SU-DHL-6 (cell line): ENCODE data around the gene E2F6.

Experiments
- H2AFZ ChIP-seq: fragments of 200-600 bp; sonication (generic); 2 replicates; pipeline ENCODE4 v1.6.1; 2014; ENCODE audit warnings: low read depth, mild to moderate bottlenecking, moderate library complexity, mixed read lengths, antibody characterized with exemption, low read length; ENCODE audit not compliant: severe bottlenecking
- H3F3A ChIP-seq: fragments of 200-600 bp; shearing (Covaris generic); 2 replicates; pipeline ENCODE4 v1.6.0; 2016; ENCODE audit warnings: antibody characterized with exemption, mild to moderate bottlenecking; ENCODE audit not compliant: insufficient read depth
- H3K27ac ChIP-seq: fragments of 200-600 bp; sonication (generic); 2 replicates; pipeline ENCODE4 v1.5.1; 2016; ENCODE audit warnings: low read depth, mild to moderate bottlenecking, low read length, moderate library complexity, mixed read lengths
- H3K27me3 ChIP-seq: fragments of 200-600 bp; sonication (generic), shearing (Covaris generic); 2 replicates; pipeline ENCODE4 v1.6.0; 2014; ENCODE audit warnings: mild to moderate bottlenecking, low read length
- H3K36me3 ChIP-seq: fragments of 200-600 bp; sonication (generic); 2 replicates; pipeline ENCODE4 v1.6.1; 2014; ENCODE audit warnings: mild to moderate bottlenecking, low read length, mixed read lengths
- H3K4me2 ChIP-seq: fragments of 300-600, 200-600 bp; shearing (Covaris generic), sonication (generic); 2 replicates; pipeline ENCODE4 v1.6.0; 2014; ENCODE audit warnings: low read length, low read depth, mild to moderate bottlenecking; ENCODE audit not compliant: poor library complexity, severe bottlenecking
- H3K4me3 ChIP-seq: fragments of 200-600 bp; sonication (generic); 2 replicates; pipeline ENCODE4 v1.5.1; 2014; ENCODE audit warnings: antibody characterized with exemption, low read length, mild to moderate bottlenecking, mixed read lengths; ENCODE audit not compliant: insufficient read depth, poor library complexity, severe bottlenecking
- H3K79me2 ChIP-seq: fragments of 200-600 bp; sonication (generic); 2 replicates; pipeline ENCODE4 v1.6.1; 2014; ENCODE audit warnings: mild to moderate bottlenecking, low read length, moderate library complexity; ENCODE audit not compliant: insufficient read depth
- H3K9ac ChIP-seq: fragments of 200-600 bp; sonication (generic); 2 replicates; pipeline ENCODE4 v1.7.0; 2014; ENCODE audit warnings: mild to moderate bottlenecking, low read length
- H3K9me2 ChIP-seq: fragments of 200-600 bp; sonication (generic); replicated peaks from 2 replicates; pipeline ENCODE4 v1.6.1; 2014; ENCODE audit warnings: low read length; ENCODE audit not compliant: insufficient read depth
- H3K9me3 ChIP-seq: fragments of 200-600 bp; sonication (generic); 2 replicates; pipeline ENCODE4 v1.6.1; 2014; ENCODE audit warnings: low read length, mixed read lengths; ENCODE audit not compliant: insufficient read depth
- H4K20me1 ChIP-seq: fragments of 200-600 bp; sonication (generic); 2 replicates; pipeline ENCODE4 v1.6.1; 2014; ENCODE audit warnings: low read depth, mild to moderate bottlenecking, antibody characterized with exemption, low read length, moderate library complexity, mixed read lengths
- CTCF ChIP-seq: fragments of 200-600 bp; sonication (generic); IDR thresholded peaks from one replicate; pipeline ENCODE4 v1.5.1; 2017; ENCODE audit warnings: antibody characterized with exemption, mild to moderate bottlenecking, low read length, moderate library complexity; ENCODE audit not compliant: insufficient read depth, poor library complexity, severe bottlenecking
- EZH2phosphoT487 ChIP-seq: fragments of 200-600 bp; sonication (generic), shearing (Covaris generic); conservative IDR thresholded peaks from 2 replicates; pipeline ENCODE4 v1.6.1; 2018; ENCODE audit warnings: mild to moderate bottlenecking, antibody characterized with exemption, low read length, moderate library complexity, mixed read lengths

Gene E2F6

GRCh38 chr2:11430729-11431128 is 35.2 kb downstream of the E2F6 start:
- Histone ChIP-seq H3K9ac (no peak overlapping the region), H3K9me3 (no peaks in the 10 kb centered on the region), H3K4me2 (no peak overlapping the region), H3K4me3 (no peak overlapping the region), H2AFZ (no peak overlapping the region), H3K27ac (no peak overlapping the region), H3K79me2 (no peaks in the 10 kb centered on the region), H3F3A (no peaks in the 10 kb centered on the region), H3K36me3 (no peaks in the 10 kb centered on the region), H3K9me2 (no peaks in the 10 kb centered on the region), H4K20me1 (no peaks in the 10 kb centered on the region), H3K27me3 (no peaks in the 10 kb centered on the region)
- TF ChIP-seq CTCF, result no peak
- no peak for TF ChIP-seq EZH2phosphoT487

- Histone ChIP-seq H3K9ac (no peak overlapping the region), H3K27ac (no peak overlapping the region), H2AFZ (no peak overlapping the region), H3K27me3 (no peaks in the 10 kb centered on the region), H3K36me3 (no peaks in the 10 kb centered on the region), H3K9me3 (no peaks in the 10 kb centered on the region), H3K79me2 (no peaks in the 10 kb centered on the region), H3F3A (no peaks in the 10 kb centered on the region), H3K4me2 (no peak overlapping the region), H3K4me3 (no peak overlapping the region), H3K9me2 (no peaks in the 10 kb centered on the region), H4K20me1 (no peaks in the 10 kb centered on the region)
- TF ChIP-seq CTCF (no peak), EZH2phosphoT487 (no peak)
Observed at GRCh38 chr2:11427224-11427623, 38.7 kb downstream of the E2F6 start.

GRCh38 chr2:11422901-11423435 is 43.0 kb downstream of the E2F6 start:
- no peaks in the 10 kb centered on the region for H3K27me3 ChIP-seq

More at GRCh38 chr2:11422901-11423435, 43.0 kb downstream of the E2F6 start:
- Histone ChIP-seq H3K79me2 (no peaks in the 10 kb centered on the region), H3K36me3 (no peaks in the 10 kb centered on the region), H3K4me2 (no peak overlapping the region), H3F3A (no peaks in the 10 kb centered on the region), H3K9me2 (no peaks in the 10 kb centered on the region), H2AFZ (no peak overlapping the region), H4K20me1 (no peaks in the 10 kb centered on the region), H3K9ac (no peak overlapping the region), H3K4me3 (no peak overlapping the region), H3K9me3 (peaks cover 4% of the 10 kb centered on the region; the same call in 1 of the 2 replicates), H3K27ac (no peak overlapping the region)
- TF ChIP-seq EZH2phosphoT487, result no peak
- no peak for TF ChIP-seq CTCF
